C4-2B (cell line): ENCODE measurements around the gene PPP1R36.
A peak's percentile ranks its signal among the peaks of the same experiment; 100 is the strongest.

Source experiments
- H3K27ac ChIP-seq: fragments of 450-650 bp; 2 replicates; pipeline ENCODE4 v1.5.1; 2017
- ZFX ChIP-seq: fragments of 450-650 bp; IDR thresholded peaks from 2 replicates; pipeline ENCODE4 v1.6.1; 2017
- TF ChIP-seq, protein P1 (sequence below): fragments of 450-650 bp; conservative IDR thresholded peaks from 2 replicates; pipeline ENCODE4 v1.5.1; 2017; ENCODE audit warnings: mild to moderate bottlenecking

The PPP1R36 gene, protein sequence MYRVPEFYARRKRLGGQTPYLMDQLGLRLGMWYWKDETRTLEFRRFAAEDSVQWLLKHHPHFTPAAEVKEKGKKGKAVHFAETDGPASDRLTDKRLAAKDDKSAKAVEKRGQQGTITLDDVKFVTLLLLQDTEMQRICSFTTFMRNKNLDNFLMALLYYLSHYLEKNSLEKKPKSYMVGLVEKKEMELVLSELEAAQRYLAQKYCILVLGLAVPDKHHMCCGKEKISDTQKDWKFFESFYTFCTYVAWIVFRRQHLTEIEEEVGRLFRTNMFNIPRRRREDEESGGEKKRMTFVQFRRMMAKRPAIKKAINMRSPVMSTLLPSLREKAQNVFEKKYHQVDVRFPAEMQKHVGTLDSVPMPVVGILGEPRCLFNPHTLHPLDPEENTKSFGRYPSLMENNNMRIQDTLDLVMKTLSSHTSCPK

DNA sequence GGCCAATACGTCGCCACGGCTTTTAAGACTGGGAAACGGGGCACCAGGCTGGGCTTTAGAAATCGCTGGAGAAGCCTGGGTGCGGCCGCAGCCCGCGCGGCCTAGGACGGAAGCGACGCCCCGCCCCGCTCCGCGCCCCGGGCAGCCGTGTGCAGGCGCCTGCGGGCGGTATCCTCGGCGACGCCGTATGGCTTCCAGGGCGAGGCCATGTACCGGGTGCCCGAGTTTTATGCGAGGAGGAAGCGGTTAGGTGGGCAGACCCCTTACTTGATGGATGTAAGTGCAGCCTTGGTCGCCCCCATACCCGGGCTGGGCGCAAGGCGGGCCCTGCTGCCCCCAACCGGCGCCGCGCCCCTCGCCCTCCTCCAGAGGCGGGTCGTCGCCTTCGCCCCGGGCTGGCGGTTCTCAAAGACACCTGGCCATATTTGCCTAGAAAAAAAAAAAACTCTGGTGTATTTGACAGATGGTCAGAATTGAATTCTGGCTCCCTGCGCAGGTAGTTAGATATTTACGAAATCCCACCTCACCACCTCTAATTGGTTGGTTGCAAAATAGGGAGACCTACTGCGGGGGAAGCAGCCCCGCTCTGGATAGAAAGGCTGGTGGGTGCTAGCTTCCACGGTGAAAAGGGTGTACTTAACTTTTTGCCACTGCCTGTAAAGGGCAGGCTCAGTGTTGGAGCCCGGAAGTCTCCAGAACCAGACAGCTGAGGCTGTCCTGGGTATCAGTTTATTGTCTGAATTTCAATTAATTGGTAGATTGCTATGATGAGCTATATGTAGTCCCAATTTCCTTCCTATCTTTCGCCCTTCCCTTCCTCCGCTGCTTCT lies at the start of gene PPP1R36:
TSS of gene PPP1R36 (plus strand) at position 171 of the 830 bp plus-strand sequence. CDS start at position 208, 37 bp downstream.
- TF ChIP-seq, protein P1, sequence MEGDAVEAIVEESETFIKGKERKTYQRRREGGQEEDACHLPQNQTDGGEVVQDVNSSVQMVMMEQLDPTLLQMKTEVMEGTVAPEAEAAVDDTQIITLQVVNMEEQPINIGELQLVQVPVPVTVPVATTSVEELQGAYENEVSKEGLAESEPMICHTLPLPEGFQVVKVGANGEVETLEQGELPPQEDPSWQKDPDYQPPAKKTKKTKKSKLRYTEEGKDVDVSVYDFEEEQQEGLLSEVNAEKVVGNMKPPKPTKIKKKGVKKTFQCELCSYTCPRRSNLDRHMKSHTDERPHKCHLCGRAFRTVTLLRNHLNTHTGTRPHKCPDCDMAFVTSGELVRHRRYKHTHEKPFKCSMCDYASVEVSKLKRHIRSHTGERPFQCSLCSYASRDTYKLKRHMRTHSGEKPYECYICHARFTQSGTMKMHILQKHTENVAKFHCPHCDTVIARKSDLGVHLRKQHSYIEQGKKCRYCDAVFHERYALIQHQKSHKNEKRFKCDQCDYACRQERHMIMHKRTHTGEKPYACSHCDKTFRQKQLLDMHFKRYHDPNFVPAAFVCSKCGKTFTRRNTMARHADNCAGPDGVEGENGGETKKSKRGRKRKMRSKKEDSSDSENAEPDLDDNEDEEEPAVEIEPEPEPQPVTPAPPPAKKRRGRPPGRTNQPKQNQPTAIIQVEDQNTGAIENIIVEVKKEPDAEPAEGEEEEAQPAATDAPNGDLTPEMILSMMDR, result no peak
- TF ChIP-seq ZFX, result no peak
- H3K27ac ChIP-seq, result no peak within 1 kb of the TSS

DNA sequence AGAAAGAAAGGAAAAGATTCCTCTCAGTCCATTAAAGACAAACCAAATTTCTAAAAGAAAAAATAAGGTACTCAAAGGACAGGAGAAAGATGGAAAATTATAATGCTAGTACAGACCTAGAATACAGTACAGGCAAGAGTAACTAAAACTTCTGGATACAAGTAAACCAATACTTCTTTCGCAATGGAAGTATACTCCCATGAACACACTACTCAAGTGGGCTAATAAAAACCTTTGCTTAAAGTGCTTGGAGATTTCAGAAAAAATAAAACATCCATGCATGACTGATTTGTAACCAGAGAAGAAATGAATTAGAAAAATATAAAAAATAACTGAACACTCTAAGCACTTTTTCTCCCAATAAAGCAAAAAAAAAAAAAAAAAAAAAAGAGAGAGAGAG lies 49.7 kb upstream of the PPP1R36 start:
- TF ChIP-seq ZFX, result no peak
- TF ChIP-seq, protein P1, result no peak
- no peak overlapping the region for H3K27ac ChIP-seq

DNA sequence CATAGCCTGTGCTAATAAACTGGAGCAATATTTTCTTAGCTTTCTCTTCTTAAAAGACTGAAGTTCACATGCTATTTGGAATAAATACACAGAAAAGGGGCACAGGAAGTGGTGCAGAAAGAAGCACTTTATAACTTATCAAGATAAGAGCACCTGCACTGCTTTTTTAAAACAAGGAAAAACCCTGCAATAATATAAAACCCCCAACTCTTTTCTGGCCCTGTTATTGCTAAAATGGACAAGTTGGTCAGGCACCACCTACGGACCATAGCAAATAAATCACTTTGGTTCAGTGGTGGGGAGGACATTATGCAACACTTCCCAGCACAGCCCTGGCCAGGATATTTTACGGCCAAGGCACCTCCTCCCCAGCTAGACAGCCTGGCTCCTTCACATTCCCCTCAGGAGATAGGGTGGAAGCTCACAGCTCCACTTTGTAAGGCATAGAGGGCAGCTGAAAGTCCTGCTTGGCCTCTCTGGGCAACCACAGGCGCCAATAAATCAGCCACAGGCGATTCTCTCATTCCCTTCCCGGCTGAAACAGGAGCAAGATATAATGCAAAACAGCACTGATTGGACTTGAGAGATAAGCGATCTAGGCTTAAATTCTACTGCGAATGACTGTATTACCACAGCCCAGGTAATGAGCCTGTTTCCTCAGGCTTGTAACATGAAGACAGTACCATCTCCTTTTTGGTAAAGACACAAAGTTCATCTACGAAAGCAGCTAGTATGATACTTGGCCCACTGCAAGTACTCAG lies 48.2 kb upstream of the PPP1R36 start:
- peak overlapping the region; percentile 97 for H3K27ac ChIP-seq
- no peak for TF ChIP-seq ZFX
- TF ChIP-seq, protein P1, result peak; percentile 12; the same call in 1 of the 2 replicates

DNA sequence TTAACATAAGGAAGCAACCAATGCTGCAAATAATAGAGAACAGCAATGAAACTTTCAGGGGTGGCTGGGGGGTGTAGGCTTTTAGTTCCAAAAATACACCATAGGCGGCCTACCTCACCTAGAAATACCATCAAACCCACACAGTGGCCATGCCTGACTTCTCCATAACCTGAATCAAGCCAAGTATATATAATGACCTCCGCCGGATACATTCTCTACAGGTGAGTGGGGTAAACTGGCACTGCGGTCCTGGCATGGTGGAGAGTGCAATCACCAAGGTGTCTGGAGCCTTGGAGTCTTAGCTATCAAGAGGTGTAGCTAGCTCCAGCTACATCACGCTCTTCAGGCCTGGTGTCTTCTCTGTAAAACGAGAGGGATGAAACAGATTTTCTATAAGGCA lies 47.3 kb upstream of the PPP1R36 start:
- no peak for TF ChIP-seq ZFX
- TF ChIP-seq, protein P1, result no peak
- peak overlapping the region; percentile 97 for H3K27ac ChIP-seq

DNA sequence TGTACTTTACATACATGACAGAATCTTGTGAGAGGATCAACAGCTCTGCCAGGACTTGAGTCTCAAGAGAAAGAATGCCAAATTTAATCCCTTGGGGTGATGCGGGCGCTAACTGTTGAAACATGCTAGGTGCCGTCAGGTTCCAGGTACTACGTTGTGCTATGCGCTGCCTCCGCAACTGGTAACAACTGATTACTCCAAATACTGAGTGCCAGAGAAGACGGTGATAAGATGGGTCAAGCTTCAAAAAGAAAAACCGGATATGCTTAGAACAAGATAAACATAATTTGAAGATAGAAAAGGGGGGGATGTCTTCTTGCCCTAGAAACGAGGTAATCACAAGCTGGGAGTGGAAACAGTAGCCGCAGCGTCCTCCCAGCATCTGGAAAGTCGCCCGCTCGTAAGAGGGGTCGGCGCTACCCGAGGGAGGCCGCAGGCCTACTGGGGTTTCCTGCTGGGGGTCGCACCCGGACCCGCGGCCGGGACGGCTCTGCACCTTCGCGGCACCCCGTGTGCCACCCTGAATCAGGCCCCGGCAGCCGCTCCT lies 46.8 kb upstream of the PPP1R36 start:
- TF ChIP-seq, protein P1, result no peak
- no peak; the same call in 1 of the 2 replicates for TF ChIP-seq ZFX
- H3K27ac ChIP-seq, result peak overlapping the region; percentile 97

DNA sequence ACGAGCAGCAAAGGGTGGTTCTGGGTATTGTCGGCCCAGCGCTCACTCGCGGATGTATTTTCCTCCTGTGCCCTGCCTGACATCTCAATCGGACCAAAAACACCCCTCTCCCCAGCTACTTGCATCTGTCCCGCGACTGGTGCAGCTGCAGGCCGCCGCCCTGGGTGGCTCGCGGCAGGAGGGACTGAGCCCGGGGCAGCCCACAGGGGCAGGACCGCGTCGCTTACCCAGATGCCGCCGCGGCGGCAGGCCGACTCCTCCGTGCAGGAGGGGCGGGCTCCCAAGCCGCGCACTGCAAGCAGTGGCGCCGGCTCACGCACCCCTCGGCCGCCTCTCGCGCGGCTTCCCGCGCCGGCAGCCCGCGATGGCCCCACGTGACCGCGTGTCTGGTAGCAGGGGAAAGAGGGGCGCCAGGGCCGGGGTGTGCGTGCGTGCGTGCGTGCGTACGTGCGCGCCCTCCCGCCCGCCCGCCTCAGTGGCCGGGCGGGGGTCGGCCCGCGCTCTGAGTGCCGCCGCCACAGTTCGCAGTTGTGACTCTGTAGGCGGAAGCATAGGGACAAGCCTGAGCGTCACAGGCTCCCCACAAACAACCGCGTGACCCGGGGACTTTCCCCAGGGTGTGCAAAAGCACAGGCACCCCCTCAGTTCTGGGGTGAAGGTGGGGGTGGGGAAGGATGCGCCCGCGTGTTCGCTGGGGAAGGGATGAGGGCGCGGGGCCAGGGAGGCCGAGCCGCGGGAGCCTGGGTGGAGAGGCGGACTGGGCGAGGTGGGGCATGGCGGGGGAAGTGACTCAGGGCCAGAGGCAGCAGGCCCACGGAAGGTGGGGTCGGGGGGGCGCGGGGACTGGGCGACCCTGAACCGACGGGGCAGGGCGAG lies 46.1 kb upstream of the PPP1R36 start, which contains the start of gene ZBTB25:
TSS of gene ZBTB25 (minus strand) at position 405 of the 876 bp plus-strand sequence. CDS start 13,305 bp downstream, outside the sequence.
- TF ChIP-seq, protein P1, result no peak
- peak; percentile 61; the same call in 1 of the 2 replicates for TF ChIP-seq ZFX
- H3K27ac ChIP-seq, result peak within 1 kb of the TSS; percentile 97
